Diencephalon (tissue), 1 donor: Measurements from ENCODE around the gene ST6GAL2. TPM values are rescaled to one million over a fixed set of nuclear protein-coding genes. Genes with fewer than 3 reads are reported as not detected.

Experiments
- total RNA-seq: library from RNA; depleted of rRNA; stranded (reverse); fragments of >200 nt; gene quantifications from one replicate; pipeline ENCODE4 v1.2.3, GENCODE V29; 2014

ST6GAL2 gene
- total RNA-seq: 170 TPM

GRCh38 chr2:106885971-106886915, at the start of gene ST6GAL2:
ST6GAL2 (minus strand) TSS chr2:106886167; CDS start chr2:106843977, 42,190 bp downstream.

